ENCODE data around the gene TMC1.

TMC1 gene

GRCh38 chr9:72874344-72874743, 352.9 kb downstream of the TMC1 start:
- H3K27ac ChIP-seq: peak overlapping the region in 1 of 2 donors; percentile 37
- TF ChIP-seq CTCF (IDR thresholded peaks at IDR 0.05): no peak
- no peaks in the 10 kb centered on the region for H3K36me3 ChIP-seq
- peaks cover 0 to 41% (median 22%) of the 10 kb centered on the region in 4 donors for H3K4me1 ChIP-seq
- no peak for DNase-seq
- intact Hi-C loops (cut with DNase I; ENCODE audit: low total_unique reads): no loop called here
- H3K9me3 ChIP-seq: no peaks in the 10 kb centered on the region
- no peak overlapping the region for H3K4me3 ChIP-seq
- no peaks in the 10 kb centered on the region for H3K27me3 ChIP-seq

- peaks cover 0 to 41% (median 22%) of the 10 kb centered on the region in 4 donors for H3K4me1 ChIP-seq
- DNase-seq: no peak
- no peak overlapping the region for H3K4me3 ChIP-seq
- intact Hi-C loops (cut with DNase I; ENCODE audit: low total_unique reads): no loop called here
- TF ChIP-seq CTCF (IDR thresholded peaks at IDR 0.05): no peak
- H3K36me3 ChIP-seq: no peaks in the 10 kb centered on the region
- H3K27me3 ChIP-seq: no peaks in the 10 kb centered on the region
- no peak overlapping the region for H3K27ac ChIP-seq
- H3K9me3 ChIP-seq: no peaks in the 10 kb centered on the region
Observed at GRCh38 chr9:72875221-72875620, 353.8 kb downstream of the TMC1 start.

GRCh38 chr9:72880821-72881220, 359.4 kb downstream of the TMC1 start:
- Histone ChIP-seq H3K4me3 (no peak overlapping the region), H3K36me3 (no peaks in the 10 kb centered on the region), H3K27me3 (no peaks in the 10 kb centered on the region), H3K4me1 (peaks cover 0 to 13% (median 7%) of the 10 kb centered on the region in 4 donors), H3K9me3 (no peaks in the 10 kb centered on the region), H3K27ac (peak overlapping the region in 1 of 2 donors; percentile 57)
- intact Hi-C loops (cut with DNase I; ENCODE audit: low total_unique reads): no loop called here
- no peak for TF ChIP-seq CTCF (IDR thresholded peaks at IDR 0.05)
- no peak for DNase-seq

GRCh38 chr9:72882117-72882775, 360.8 kb downstream of the TMC1 start:
- Histone ChIP-seq H3K4me3 (no peak overlapping the region), H3K9me3 (no peaks in the 10 kb centered on the region), H3K27me3 (no peaks in the 10 kb centered on the region), H3K36me3 (no peaks in the 10 kb centered on the region), H3K4me1 (peaks cover 0 to 13% (median 7%) of the 10 kb centered on the region in 4 donors), H3K27ac (peak overlapping the region; percentile 57 to 63)
- no peak for TF ChIP-seq CTCF (IDR thresholded peaks at IDR 0.05)
- intact Hi-C loops (cut with DNase I; ENCODE audit: low total_unique reads): no loop called here
- peak; percentile 36 to 79 for DNase-seq

GRCh38 chr9:72883875-72884274, 362.5 kb downstream of the TMC1 start:
- H3K4me3 ChIP-seq: no peak overlapping the region
- H3K36me3 ChIP-seq: no peaks in the 10 kb centered on the region
- no peak for TF ChIP-seq CTCF (IDR thresholded peaks at IDR 0.05)
- H3K27ac ChIP-seq: no peak overlapping the region
- DNase-seq: no peak
- H3K4me1 ChIP-seq: peaks cover 0 to 13% (median 7%) of the 10 kb centered on the region in 4 donors
- H3K9me3 ChIP-seq: no peaks in the 10 kb centered on the region
- intact Hi-C loops (cut with DNase I; ENCODE audit: low total_unique reads): no loop called here
- H3K27me3 ChIP-seq: no peaks in the 10 kb centered on the region
